ENCODE results near the gene PPM1D. TPM values are rescaled to one million over a fixed set of nuclear protein-coding genes. Genes with fewer than 3 reads are reported as not detected.
"Not testable (repeated sequence)": the region's sequence is repeated elsewhere in the genome, so short reads cannot be mapped to it uniquely, and the experiment has no call there.

Gene PPM1D
- total and polyA plus RNA-seq, 8 donors, result 1.9 to 11.6 (median 7.0) TPM

DNA sequence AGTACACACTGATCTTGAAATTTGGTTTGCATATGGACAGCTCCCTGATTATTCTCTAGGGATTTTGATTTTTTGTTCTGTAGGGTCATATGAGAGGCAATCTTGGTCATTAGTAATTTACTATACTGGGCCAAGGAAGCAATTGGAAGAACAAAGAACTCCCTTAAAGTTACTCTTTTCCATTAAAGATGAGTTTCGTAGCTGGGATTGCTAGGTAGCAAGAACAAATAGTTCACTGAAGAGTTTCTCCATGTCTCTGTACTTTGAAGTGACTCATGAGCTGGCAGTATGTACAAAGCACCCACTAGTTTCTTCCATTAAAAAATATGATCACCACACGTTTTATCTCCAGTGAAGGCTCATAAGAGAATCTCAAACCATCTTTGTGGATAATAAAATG is 71.5 kb downstream of the PPM1D start:
- Histone ChIP-seq H3K9me3 (no peaks in the 10 kb centered on the region), H3K36me3 (no peaks in the 10 kb centered on the region), H3K4me3 (no peak overlapping the region), H3K27ac (no peak overlapping the region), H3K27me3 (no peaks in the 10 kb centered on the region), H3K4me1 (peaks cover 0 to under 1% (median 0%) of the 10 kb centered on the region in 3 donors)
- DNase-seq (no peak), FAIRE-seq (no peak), ATAC-seq (no peak)
- TF ChIP-seq, protein P1, sequence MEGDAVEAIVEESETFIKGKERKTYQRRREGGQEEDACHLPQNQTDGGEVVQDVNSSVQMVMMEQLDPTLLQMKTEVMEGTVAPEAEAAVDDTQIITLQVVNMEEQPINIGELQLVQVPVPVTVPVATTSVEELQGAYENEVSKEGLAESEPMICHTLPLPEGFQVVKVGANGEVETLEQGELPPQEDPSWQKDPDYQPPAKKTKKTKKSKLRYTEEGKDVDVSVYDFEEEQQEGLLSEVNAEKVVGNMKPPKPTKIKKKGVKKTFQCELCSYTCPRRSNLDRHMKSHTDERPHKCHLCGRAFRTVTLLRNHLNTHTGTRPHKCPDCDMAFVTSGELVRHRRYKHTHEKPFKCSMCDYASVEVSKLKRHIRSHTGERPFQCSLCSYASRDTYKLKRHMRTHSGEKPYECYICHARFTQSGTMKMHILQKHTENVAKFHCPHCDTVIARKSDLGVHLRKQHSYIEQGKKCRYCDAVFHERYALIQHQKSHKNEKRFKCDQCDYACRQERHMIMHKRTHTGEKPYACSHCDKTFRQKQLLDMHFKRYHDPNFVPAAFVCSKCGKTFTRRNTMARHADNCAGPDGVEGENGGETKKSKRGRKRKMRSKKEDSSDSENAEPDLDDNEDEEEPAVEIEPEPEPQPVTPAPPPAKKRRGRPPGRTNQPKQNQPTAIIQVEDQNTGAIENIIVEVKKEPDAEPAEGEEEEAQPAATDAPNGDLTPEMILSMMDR (IDR thresholded peaks at IDR 0.05), result no peak
- 33 to 38% methylated on average over 2 of the region's 2 CpGs for WGBS, 2 donors
- intact Hi-C loops (cut with DNase I), result no loop called here

DNA sequence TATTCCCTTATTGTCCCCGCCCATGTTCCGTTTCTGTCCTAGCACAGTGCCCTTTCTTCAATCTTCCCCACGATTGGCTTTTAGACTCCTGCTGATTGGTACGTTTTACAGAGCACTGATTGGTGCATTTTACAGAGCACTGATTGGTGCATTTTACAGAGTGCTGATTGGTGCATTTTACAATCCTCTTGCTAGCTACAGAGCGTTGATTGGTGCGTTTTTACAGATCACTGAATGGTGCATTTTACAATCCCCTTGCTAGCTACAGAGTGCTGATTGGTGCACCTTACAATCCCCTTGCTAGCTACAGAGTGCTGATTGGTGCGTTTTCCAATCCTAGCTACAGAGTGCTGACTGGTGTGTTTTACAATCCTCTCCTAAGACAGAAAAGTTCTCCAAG is 74.6 kb downstream of the PPM1D start:
- DNase-seq; FAIRE-seq; H3K36me3 ChIP-seq; H3K27ac ChIP-seq; H3K4me1 ChIP-seq; H3K4me3 ChIP-seq; H3K27me3 ChIP-seq; ATAC-seq; H3K9me3 ChIP-seq; intact Hi-C loops (cut with DNase I): not testable (repeated sequence)
- 65 to 80% methylated on average over 7 of the region's 7 CpGs for WGBS, 2 donors

DNA sequence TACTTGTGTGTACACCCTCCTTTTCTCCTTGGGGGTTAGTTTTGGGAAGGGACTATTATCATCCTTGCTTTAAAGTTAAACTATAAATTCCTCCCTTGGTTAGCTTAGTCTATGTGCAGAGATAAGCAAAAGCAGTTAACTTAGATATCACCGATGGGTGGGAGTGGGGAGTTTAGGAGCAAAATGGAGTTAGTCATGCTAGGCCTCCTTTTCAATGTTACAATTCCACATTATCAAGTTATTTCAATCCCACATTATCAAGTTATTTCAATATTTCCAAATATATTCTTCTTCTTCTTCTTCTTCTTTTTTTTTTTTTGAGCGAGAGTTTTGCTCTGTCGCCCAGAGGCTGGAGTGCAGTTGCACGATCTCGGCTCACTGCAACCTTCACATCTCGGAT is 76.0 kb downstream of the PPM1D start:
- no peaks in the 10 kb centered on the region for H3K27me3 ChIP-seq
- H3K27ac ChIP-seq, result no peak overlapping the region
- FAIRE-seq (no peak), DNase-seq (no peak), ATAC-seq (no peak)
- WGBS, 2 donors, result 93 to 96% methylated on average over 6 of the region's 6 CpGs
- peaks cover 0 to 9% (median 7%) of the 10 kb centered on the region in 3 donors for H3K4me1 ChIP-seq
- H3K9me3 ChIP-seq, result no peaks in the 10 kb centered on the region
- intact Hi-C loops (cut with DNase I), result no loop called here
- no peaks in the 10 kb centered on the region for H3K36me3 ChIP-seq
- H3K4me3 ChIP-seq, result no peak overlapping the region
- TF ChIP-seq, protein P1 (IDR thresholded peaks at IDR 0.05), result no peak

DNA sequence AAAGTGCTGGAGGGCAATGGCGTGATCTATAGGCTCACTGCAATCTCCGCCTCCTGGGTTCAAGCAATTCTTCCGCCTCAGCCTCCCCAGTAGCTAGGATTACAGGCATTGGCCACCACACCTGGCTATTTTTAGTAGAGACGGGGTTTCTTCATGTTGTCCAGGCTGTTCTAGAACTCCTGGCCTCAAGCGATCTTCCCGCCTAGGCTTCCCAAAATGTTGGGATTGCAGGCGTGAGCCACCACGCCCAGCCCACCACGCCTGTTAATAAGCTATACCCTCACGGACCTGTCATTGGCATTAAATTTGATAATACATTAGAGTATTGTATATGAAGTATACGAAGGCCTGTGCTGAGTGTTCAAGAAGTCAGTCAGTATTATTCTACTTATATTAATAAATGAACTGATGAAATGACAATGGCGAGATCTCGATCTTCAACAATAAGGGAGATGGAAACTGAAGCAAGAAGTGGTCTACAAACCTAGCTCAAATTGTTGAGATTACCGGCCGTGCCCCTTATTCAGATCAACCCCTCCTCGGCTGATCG is 76.8 kb downstream of the PPM1D start:
- DNase-seq (peak in 1 of 6 donors; percentile 29), ATAC-seq (no peak), FAIRE-seq (no peak)
- intact Hi-C loops (cut with DNase I), result no loop called here
- Histone ChIP-seq H3K4me1 (peaks cover 0 to 9% (median 7%) of the 10 kb centered on the region in 3 donors), H3K27me3 (no peaks in the 10 kb centered on the region), H3K36me3 (no peaks in the 10 kb centered on the region), H3K4me3 (peak overlapping the region; percentile 54 to 67 (median 60)), H3K9me3 (no peaks in the 10 kb centered on the region), H3K27ac (peak overlapping the region; percentile 71 to 91 (median 78))
- WGBS, 2 donors, result 23 to 24% methylated on average over 17 of the region's 17 CpGs
- TF ChIP-seq, protein P1 (IDR thresholded peaks at IDR 0.05), result no peak

DNA sequence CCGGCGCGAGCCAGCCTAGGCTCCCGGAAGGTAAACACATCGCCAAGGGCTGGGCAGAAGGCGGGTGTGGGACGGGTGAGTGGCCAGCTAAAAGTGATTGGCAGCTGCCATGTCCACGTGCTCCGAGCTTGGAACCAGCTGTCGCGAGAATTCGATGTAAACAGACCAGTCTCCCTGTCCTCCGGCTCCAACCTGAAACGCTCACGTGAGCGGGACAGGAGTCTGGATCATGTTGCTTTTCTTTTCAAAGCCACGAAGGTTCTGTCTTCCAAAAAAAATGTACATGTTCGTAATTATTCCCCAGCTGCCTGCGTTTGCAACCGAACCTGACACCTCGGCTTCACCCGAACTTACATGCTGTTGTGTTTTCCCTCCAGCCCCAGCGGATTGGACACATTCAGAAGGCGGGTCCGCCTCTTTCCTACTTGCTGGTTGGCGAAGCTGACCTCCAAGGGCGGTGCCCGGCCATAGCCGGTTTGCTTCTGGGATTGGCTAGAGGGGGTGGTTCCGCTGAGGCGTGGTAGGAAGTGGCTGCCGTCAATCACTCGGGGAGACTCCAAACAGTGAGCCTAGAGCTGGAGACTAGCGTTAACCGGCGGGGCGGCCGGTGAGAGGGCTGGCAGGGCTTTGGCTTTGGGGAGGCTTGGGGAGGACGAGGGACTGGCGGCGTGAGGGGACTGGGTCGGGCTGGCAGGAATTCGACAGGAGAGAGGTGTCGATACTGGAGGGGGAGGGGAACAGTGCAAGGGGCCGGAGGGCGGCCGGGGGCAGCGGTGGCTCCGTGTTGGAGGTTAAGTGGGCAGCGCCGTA is 77.5 kb downstream of the PPM1D start, which contains the start of gene BCAS3:
Gene BCAS3, plus strand, starts transcription at position 544 of the 810 bp plus-strand sequence.
- Histone ChIP-seq H3K4me1 (peaks cover 0 to 9% (median 7%) of the 10 kb centered on the region in 3 donors), H3K4me3 (peak within 1 kb of the TSS; percentile 54 to 67 (median 60)), H3K27ac (peak within 1 kb of the TSS; percentile 71 to 91 (median 78)), H3K36me3 (no peaks in the 10 kb centered on the region), H3K9me3 (no peaks in the 10 kb centered on the region), H3K27me3 (no peaks in the 10 kb centered on the region)
- WGBS, 2 donors, result 0 to 1% methylated on average over 51 of the region's 51 CpGs
- TF ChIP-seq, protein P1 (IDR thresholded peaks at IDR 0.05), result no peak
- peak; percentile 89 for FAIRE-seq
- peak; percentile 96 to 99 (median 96) for ATAC-seq
- DNase-seq, result peak; percentile 91 to 99 (median 98)
- intact Hi-C loops (cut with DNase I), result no loop called here

All from pancreas (tissue), 10 donors.